Transverse colon (tissue), 4 donors: ENCODE results near the gene NOL3. TPM values are rescaled to one million over a fixed set of nuclear protein-coding genes. Genes with fewer than 3 reads are reported as not detected.

Experiments
- DNase-seq: peaks from one replicate; pipeline ENCODE4 v3.0.0-alpha.2; 2019
- H3K27ac ChIP-seq, 4 donors: fragments of 200-600 bp; sonication (generic); 2 replicates each; pipeline ENCODE4 v1.5.1; 2016 to 2018; ENCODE audit warnings: inconsistent platforms in 4 of 4
- H3K27me3 ChIP-seq: fragments of 200-600 bp; sonication (generic); 2 replicates; pipeline ENCODE4 v1.5.1; 2017; ENCODE audit warnings: inconsistent platforms
- H3K36me3 ChIP-seq, 4 donors: fragments of 200-600 bp; sonication (generic); 2 replicates each; pipeline ENCODE4 v1.5.1; 2017 to 2019; ENCODE audit warnings: inconsistent platforms in 4 of 4
- H3K4me1 ChIP-seq, 4 donors: fragments of 200-600 bp; sonication (generic); 2 replicates each; pipeline ENCODE4 v1.5.1; 2017 to 2020; ENCODE audit warnings: inconsistent platforms in 4 of 4
- H3K4me3 ChIP-seq, 4 donors: fragments of 200-600 bp; sonication (generic); 1 replicate in 1 of 4; 2 replicates in 3 of 4; pipeline versions ENCODE4 v1.5.1 to v1.6.1; 2017 to 2019; ENCODE audit warnings: inconsistent platforms in 4 of 4
- H3K9me3 ChIP-seq, 2 donors: fragments of 200-600 bp; sonication (generic); 2 replicates each; pipeline ENCODE4 v1.5.1; 2017 to 2019; ENCODE audit warnings: inconsistent platforms in 2 of 2
- CTCF ChIP-seq, 5 experiments: fragments of 200-600 bp in 3 of 5; fragments of 450-650 bp in 2 of 5; sonication (generic) in 3 of 5; IDR thresholded peaks; 1 replicate in 2 of 5; 2 replicates in 3 of 5; pipeline ENCODE4 v1.5.1; 2016 to 2017; ENCODE audit warnings: antibody characterized with exemption in 5 of 5, inconsistent platforms in 3 of 5, mild to moderate bottlenecking in 2 of 5, moderate library complexity in 1 of 5
- EP300 ChIP-seq: sonication (generic); formaldehyde crosslinking; IDR thresholded peaks from one replicate; pipeline ENCODE4 v1.6.1; 2017; ENCODE audit warnings: antibody characterized with exemption, low read depth
- POLR2A ChIP-seq: fragments of 450-650 bp; IDR thresholded peaks from one replicate; pipeline ENCODE4 v1.6.1; 2016; ENCODE audit warnings: antibody characterized with exemption, mild to moderate bottlenecking, moderate library complexity
- POLR2AphosphoS5 ChIP-seq, 3 donors: sonication (generic); formaldehyde crosslinking; IDR thresholded peaks; one replicate each; pipeline ENCODE4 v1.6.1; 2016; ENCODE audit warnings: antibody characterized with exemption in 3 of 3
- WGBS, 2 donors: methylation state at CpG; one replicate each; pipeline ENCODE4 v1.1.5; 2018; ENCODE audit warnings: low coverage in 1 of 2; 5-methylcytosine and 5-hydroxymethylcytosine counted together
- in situ Hi-C, 4 donors: fragments of 200-750 bp; cut with MboI; loops; one replicate each; pipeline versions ENCODE4 v1.15.0 to v1.15.1; 2017; ENCODE audit warnings: low sequenced_read_pairs in 3 of 4, low pct_ligation_motif_present in 1 of 4, low pct_unique_long_range_greater_than_20kb in 1 of 4
- intact Hi-C: fragments of 100-400 bp; cut with DNase I; formaldehyde crosslinking; loops from one replicate; pipeline ENCODE4 v1.15.1; 2023; ENCODE audit warnings: low total_unique reads
- total RNA-seq, 4 donors: library from RNA; depleted of rRNA; stranded (reverse); fragments of >200 nt; gene quantifications; one replicate each; pipeline ENCODE4 v1.1.0, GENCODE V29; 2016

NOL3 gene
- total RNA-seq, 4 donors from 2014 or later: 39.5 to 65.9 (median 41.2) TPM

- H3K4me1 ChIP-seq: peaks cover 11 to 22% (median 18%) of the 10 kb centered on the region in 4 donors
- intact Hi-C loops: no loop called here
- H3K27me3 ChIP-seq: peaks cover 16% of the 10 kb centered on the region
- DNase-seq: no peak
- H3K27ac ChIP-seq: peak overlapping the region; percentile 80 to 92 (median 87)
- in situ Hi-C loops: loop anchor here in 3 of 4 donors (10.0 to 25.0 kb wide), 3 partner anchors 135 to 188 kb away; partner anchors contain the start of genes CES3 (in 1 of the 3) and CES4A (in 1 of the 3)
- peaks cover 0 to 14% (median 0%) of the 10 kb centered on the region in 4 donors for H3K36me3 ChIP-seq
- peak overlapping the region; percentile 30 to 66 (median 52) for H3K4me3 ChIP-seq
- 14% methylated on average over 36 of the region's 94 CpGs; no CpG with 5 or more reads in 1 of the 2 donors for WGBS, 2 donors
- no peak for TF ChIP-seq CTCF (IDR thresholded peaks at IDR 0.05)
- TF ChIP-seq EP300: no peak
- no peak for TF ChIP-seq POLR2A
- no peak for TF ChIP-seq POLR2AphosphoS5 (IDR thresholded peaks at IDR 0.05)
- H3K9me3 ChIP-seq: no peaks in the 10 kb centered on the region
These were observed 20.1 kb upstream of the NOL3 start for GRCh38 chr16:67150047-67150832.

GRCh38 chr16:67150833-67151396 is 19.4 kb upstream of the NOL3 start, which contains the start of gene B3GNT9:
Gene B3GNT9, minus strand, starts transcription at chr16:67150998. Its CDS starts 513 bp downstream, at chr16:67150485.
- TF ChIP-seq POLR2AphosphoS5 (IDR thresholded peaks at IDR 0.05) (no peak), CTCF (IDR thresholded peaks at IDR 0.05) (no peak), POLR2A (no peak), EP300 (no peak)
- WGBS, 2 donors: 2% methylated on average over 19 of the region's 34 CpGs; no CpG with 5 or more reads in 1 of the 2 donors
- Histone ChIP-seq H3K4me3 (peak within 1 kb of the TSS; percentile 30 to 66 (median 52)), H3K27me3 (peaks cover 16% of the 10 kb centered on the region), H3K4me1 (peaks cover 11 to 28% (median 25%) of the 10 kb centered on the region in 4 donors), H3K36me3 (peaks cover 0 to 7% (median 0%) of the 10 kb centered on the region in 4 donors), H3K27ac (peak within 1 kb of the TSS; percentile 80 to 92 (median 87)), H3K9me3 (no peaks in the 10 kb centered on the region)
- peak; percentile 72 for DNase-seq
- intact Hi-C loops: no loop called here
- in situ Hi-C loops: loop anchor here in 3 of 4 donors (10.0 to 25.0 kb wide), 3 partner anchors 136 to 189 kb away; partner anchors contain the start of genes CES3 (in 1 of the 3) and CES4A (in 1 of the 3)

GRCh38 chr16:67151431-67152097 is 18.8 kb upstream of the NOL3 start:
- H3K27ac ChIP-seq: peak overlapping the region; percentile 80 to 92 (median 87)
- TF ChIP-seq POLR2AphosphoS5 (IDR thresholded peaks at IDR 0.05) (no peak), POLR2A (no peak), EP300 (no peak), CTCF (IDR thresholded peaks at IDR 0.05) (no peak)
- DNase-seq: no peak
- H3K9me3 ChIP-seq: no peaks in the 10 kb centered on the region
- H3K4me1 ChIP-seq: peaks cover 11 to 34% (median 31%) of the 10 kb centered on the region in 4 donors
- in situ Hi-C loops: loop anchor here in 3 of 4 donors (10.0 to 25.0 kb wide), 3 partner anchors 137 to 189 kb away; partner anchors contain the start of genes CES3 (in 1 of the 3) and CES4A (in 1 of the 3)
- H3K36me3 ChIP-seq: peaks cover 0 to 7% (median 0%) of the 10 kb centered on the region in 4 donors
- intact Hi-C loops: no loop called here
- WGBS, 2 donors: 54% methylated on average over 8 of the region's 8 CpGs; no CpG with 5 or more reads in 1 of the 2 donors
- H3K4me3 ChIP-seq: peak overlapping the region in 1 of 4 donors; percentile 66
- H3K27me3 ChIP-seq: peaks cover 16% of the 10 kb centered on the region
